Mucosa of descending colon (tissue), 3 donors: ENCODE measurements around the gene RMDN3. TPM values are rescaled to one million over a fixed set of nuclear protein-coding genes. Genes with fewer than 3 reads are reported as not detected.

Source experiments
- ATAC-seq: fragments of 200-7000 bp; cut with Tn5 transposase; one replicate; pipeline ENCODE4 v1.9.1; 2020; ENCODE audit warnings: mild to moderate bottlenecking, moderate library complexity
- DNase-seq, 3 donors: peaks; one replicate each; pipeline ENCODE4 v3.0.0-alpha.2; 2020
- H3K36me3 ChIP-seq: fragments of 200-600 bp; one replicate; pipeline ENCODE4 v1.8.0; 2021; ENCODE audit warnings: low read depth, mild to moderate bottlenecking
- H3K4me1 ChIP-seq: fragments of 200-600 bp; one replicate; pipeline ENCODE4 v1.8.0; 2021; ENCODE audit warnings: low read depth, mild to moderate bottlenecking
- H3K4me3 ChIP-seq: fragments of 200-600 bp; one replicate; pipeline ENCODE4 v1.8.0; 2021; ENCODE audit warnings: mild to moderate bottlenecking
- H3K9me3 ChIP-seq: fragments of 200-600 bp; one replicate; pipeline ENCODE4 v1.8.0; 2021; ENCODE audit warnings: mild to moderate bottlenecking
- CTCF ChIP-seq: fragments of 200-600 bp; IDR thresholded peaks from one replicate; pipeline ENCODE4 v1.8.0; 2022; ENCODE audit warnings: antibody characterized with exemption, mild to moderate bottlenecking
- intact Hi-C, 2 donors: fragments of 100-400 bp; cut with DNase I in 1 of 2; cut with micrococcal nuclease in 1 of 2; formaldehyde crosslinking; loops; one replicate each; pipeline versions ENCODE4 v1.11.0 to v1.11.1; 2022; cut with DNase I, micrococcal nuclease
- total RNA-seq, 3 donors: library from RNA; stranded (reverse); fragmentation: NEBNext Ultra II Directional in 2 of 3; extraction: Animal tissue kit (Norgen Biotek cat#: 25700) in 2 of 3; gene quantifications; one replicate each; pipeline versions ENCODE4 v1.2.1 to v1.2.4, GENCODE V29; 2021 to 2023
- donor health status: DM: no; HTN: no; CAD: no; lungs with moderate emphysema.
- donor health status: DM: no; HTN: no; CAD: no.
- donor health status: DM: no; HTN: yes; CAD: no.

Gene RMDN3
- total RNA-seq, 3 donors from 2014 or later, result 30.1 to 38.4 (median 37.8) TPM

DNA sequence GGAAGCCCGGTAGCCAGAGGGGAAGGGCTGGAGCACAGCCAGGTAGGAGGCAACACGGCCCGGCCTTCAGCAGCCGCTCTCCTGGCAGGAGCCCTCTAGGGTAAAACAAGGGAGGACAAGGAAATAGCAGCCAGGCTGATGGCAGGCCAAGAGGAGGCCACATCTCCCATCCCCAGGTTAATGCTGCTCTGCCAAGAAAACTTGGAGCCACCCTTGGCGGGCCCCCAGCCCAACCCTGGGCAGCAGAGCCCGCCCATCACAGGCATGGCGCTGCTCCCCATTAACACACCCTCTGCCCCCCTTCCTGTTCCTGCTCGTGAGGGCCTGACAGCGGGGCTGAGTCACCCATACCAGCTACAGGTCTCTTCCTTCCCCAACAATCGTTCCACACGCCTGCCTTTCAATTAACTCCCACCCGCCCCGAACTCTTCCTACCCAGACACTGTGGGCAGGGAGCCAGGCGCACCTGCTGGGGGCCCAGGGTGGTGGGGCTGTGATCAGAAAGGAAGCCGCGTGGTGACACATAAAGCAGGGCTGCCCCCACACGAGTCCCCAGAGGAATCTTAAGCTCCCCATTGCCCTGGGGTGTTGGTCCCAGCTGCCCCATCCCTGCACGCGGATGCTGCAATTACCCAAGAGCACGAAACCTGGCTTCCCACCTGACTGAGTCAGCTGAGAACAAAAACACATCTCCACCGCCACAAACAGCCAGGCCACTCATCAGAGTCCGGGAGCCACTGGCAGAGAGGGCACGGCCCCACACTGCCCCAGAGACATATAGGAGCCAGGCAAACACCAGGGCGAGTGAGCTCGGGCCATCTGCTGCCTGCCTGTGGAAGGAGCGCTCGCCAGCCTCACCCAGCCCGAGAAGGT lies 14.5 kb upstream of the RMDN3 start, which contains the start of gene C15orf62:
Gene C15orf62, plus strand, starts transcription at position 707 of the 873 bp plus-strand sequence. CDS start 516 bp downstream, outside the sequence.
- H3K9me3 ChIP-seq, result no peaks in the 10 kb centered on the region
- intact Hi-C loops, result no loop called here
- peaks cover 51% of the 10 kb centered on the region for H3K4me1 ChIP-seq
- no peak for TF ChIP-seq CTCF
- H3K4me3 ChIP-seq, result no peak within 1 kb of the TSS
- ATAC-seq (peak; percentile 68), DNase-seq (peak; percentile 56 to 84 (median 75))
- no peaks in the 10 kb centered on the region for H3K36me3 ChIP-seq

- intact Hi-C loops, result no loop called here
- H3K4me3 ChIP-seq, result no peak overlapping the region
- TF ChIP-seq CTCF, result no peak
- ATAC-seq (peak; percentile 37), DNase-seq (peak; percentile 62 to 73 (median 69))
- H3K36me3 ChIP-seq, result no peaks in the 10 kb centered on the region
- peaks cover 51% of the 10 kb centered on the region for H3K4me1 ChIP-seq
- no peaks in the 10 kb centered on the region for H3K9me3 ChIP-seq
Measured at GRCh38 chr15:40768521-40769273, 13.6 kb upstream of the RMDN3 start.

DNA sequence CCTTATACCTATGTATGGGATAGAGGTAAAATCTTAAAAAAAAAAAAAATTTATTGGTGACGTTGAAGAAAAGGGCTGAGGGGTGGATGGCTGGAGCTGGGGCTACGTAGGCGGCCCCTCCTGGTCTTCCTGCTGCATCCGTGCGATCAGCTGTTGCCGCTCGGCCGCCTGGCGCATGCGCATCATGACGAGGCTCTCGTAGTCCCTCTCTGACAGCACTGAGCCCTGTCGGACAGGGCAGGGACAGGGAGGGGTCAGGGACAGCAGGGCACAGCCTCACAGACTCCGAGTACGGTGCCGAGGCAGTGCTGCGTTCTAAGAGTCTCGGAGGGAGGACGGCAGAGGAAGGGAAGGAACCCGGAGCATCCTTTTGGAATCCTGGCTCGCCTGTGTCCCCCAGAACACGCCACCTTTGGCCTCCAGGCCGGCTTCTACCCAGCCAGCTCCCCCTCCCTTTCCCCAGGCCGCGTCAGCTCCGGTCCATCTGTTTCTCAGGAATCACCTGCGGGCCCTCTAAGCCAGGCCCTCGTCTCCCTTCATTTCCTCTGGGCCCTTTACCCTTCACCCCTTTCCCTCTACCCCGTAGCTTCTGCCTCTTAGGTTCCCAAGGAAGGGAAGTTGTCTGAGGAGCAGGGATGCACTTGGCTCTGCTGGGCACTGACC lies 12.9 kb upstream of the RMDN3 start:
- TF ChIP-seq CTCF, result no peak
- no peak for ATAC-seq
- intact Hi-C loops, result no loop called here
- no peaks in the 10 kb centered on the region for H3K9me3 ChIP-seq
- no peaks in the 10 kb centered on the region for H3K36me3 ChIP-seq
- peaks cover 54% of the 10 kb centered on the region for H3K4me1 ChIP-seq
- peak in 1 of 3 donors; percentile 45 for DNase-seq
- no peak overlapping the region for H3K4me3 ChIP-seq

DNA sequence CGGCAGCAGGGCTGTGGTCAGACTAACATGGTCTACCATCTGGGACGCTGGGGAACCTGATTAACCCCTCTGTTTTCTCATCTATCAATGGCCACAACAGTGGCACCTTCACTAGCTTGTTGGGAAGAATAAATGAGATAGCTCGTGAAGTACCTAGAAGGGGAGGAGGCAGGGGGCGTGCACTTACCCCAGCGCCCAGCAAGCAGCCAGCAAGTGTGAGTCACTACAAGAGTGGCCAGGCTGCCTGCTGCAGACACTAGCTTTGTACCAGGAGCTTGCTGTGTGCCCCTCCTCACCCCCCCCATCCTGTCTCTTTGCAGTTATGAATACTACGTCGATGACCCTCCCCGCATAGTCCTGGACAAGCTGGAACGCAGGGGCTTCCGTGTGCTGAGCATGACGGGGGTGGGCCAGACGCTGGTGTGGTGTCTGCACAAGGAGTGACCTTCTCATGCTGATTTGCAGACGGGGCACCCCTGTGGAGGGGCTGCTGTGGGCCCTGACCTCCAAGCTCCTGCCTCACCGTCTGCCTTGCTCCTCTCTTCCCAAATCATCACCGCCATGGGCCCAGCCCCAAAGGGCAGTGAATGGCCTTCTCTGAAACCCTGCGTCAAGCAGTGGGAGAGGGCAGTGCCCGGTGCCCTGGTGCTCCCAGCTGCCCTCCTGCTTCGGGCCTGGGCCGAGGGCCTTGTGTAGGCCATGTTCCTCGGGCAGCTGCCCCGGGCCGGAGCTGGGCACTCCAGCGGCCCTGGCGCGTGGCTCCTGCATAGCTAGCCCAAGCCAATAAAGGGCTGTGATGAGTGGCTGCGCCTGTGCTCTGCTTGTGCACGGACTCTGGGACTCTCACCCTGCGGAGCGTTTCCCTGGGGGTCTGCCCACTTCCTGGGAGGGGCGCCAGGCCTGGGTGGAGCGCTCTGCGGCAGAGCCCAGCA lies 12.1 kb upstream of the RMDN3 start:
- no peaks in the 10 kb centered on the region for H3K36me3 ChIP-seq
- ATAC-seq (no peak), DNase-seq (no peak)
- no peaks in the 10 kb centered on the region for H3K9me3 ChIP-seq
- no peak overlapping the region for H3K4me3 ChIP-seq
- intact Hi-C loops, result no loop called here
- no peak for TF ChIP-seq CTCF
- peaks cover 58% of the 10 kb centered on the region for H3K4me1 ChIP-seq
